OCI-LY3 (cell line): Measurements from ENCODE around the gene ATP7B.

ENCODE experiments used
- EZH2phosphoT487 ChIP-seq: fragments of 200-600 bp; shearing (Covaris generic); IDR thresholded peaks from 2 replicates; pipeline ENCODE4 v1.6.1; 2018; ENCODE audit warnings: antibody characterized with exemption, mixed run types, low read depth
- TF ChIP-seq, protein P1 (sequence below): fragments of 200-600, 300-600 bp; sonication (generic); IDR thresholded peaks from 2 replicates; pipeline ENCODE4 v1.5.1; 2014; ENCODE audit warnings: antibody characterized with exemption, low read length, low read depth

- TF ChIP-seq, protein P1, sequence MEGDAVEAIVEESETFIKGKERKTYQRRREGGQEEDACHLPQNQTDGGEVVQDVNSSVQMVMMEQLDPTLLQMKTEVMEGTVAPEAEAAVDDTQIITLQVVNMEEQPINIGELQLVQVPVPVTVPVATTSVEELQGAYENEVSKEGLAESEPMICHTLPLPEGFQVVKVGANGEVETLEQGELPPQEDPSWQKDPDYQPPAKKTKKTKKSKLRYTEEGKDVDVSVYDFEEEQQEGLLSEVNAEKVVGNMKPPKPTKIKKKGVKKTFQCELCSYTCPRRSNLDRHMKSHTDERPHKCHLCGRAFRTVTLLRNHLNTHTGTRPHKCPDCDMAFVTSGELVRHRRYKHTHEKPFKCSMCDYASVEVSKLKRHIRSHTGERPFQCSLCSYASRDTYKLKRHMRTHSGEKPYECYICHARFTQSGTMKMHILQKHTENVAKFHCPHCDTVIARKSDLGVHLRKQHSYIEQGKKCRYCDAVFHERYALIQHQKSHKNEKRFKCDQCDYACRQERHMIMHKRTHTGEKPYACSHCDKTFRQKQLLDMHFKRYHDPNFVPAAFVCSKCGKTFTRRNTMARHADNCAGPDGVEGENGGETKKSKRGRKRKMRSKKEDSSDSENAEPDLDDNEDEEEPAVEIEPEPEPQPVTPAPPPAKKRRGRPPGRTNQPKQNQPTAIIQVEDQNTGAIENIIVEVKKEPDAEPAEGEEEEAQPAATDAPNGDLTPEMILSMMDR, result no peak
- TF ChIP-seq EZH2phosphoT487, result no peak
These were observed 91.7 kb downstream of the ATP7B start for GRCh38 chr13:51919531-51919930.
